Keratinocyte (primary cell): ENCODE results near the gene SASH1. TPM values are rescaled to one million over a fixed set of nuclear protein-coding genes. Genes with fewer than 3 reads are reported as not detected.
A peak's percentile ranks its signal among the peaks of the same experiment; 100 is the strongest.

Experiments
- DNase-seq: peaks from one replicate; pipeline ENCODE4 v3.0.0-alpha.2; 2011; ENCODE audit warnings: low read depth, missing footprints, low spot score
- FAIRE-seq: peaks from 2 replicates; lab custom pipeline; 2011; peaks lifted over from hg19 to GRCh38; lab: Jason Lieb, UNC
- H2AFZ ChIP-seq: 2 replicates; pipeline ENCODE4 v1.6.0; 2012; ENCODE audit warnings: low read length, control low read depth, inconsistent platforms; ENCODE audit not compliant: control insufficient read depth
- H3K27ac ChIP-seq: 2 replicates; pipeline ENCODE4 v1.5.1; 2011; ENCODE audit warnings: low read length; ENCODE audit not compliant: control insufficient read depth, insufficient read depth
- H3K27me3 ChIP-seq: 3 replicates; pipeline ENCODE4 v1.6.0; 2011; ENCODE audit warnings: low read length; ENCODE audit not compliant: control insufficient read depth, insufficient read depth; ENCODE audit errors: extremely low read depth
- H3K36me3 ChIP-seq, 2 experiments: 2 replicates in 1 of 2; 3 replicates in 1 of 2; pipeline ENCODE4 v1.5.1; 2011; ENCODE audit warnings: low read length in 2 of 2, mild to moderate bottlenecking in 1 of 2; ENCODE audit not compliant: control insufficient read depth in 2 of 2, insufficient read depth in 2 of 2; ENCODE audit errors: extremely low read depth in 1 of 2
- H3K4me1 ChIP-seq: 3 replicates; pipeline ENCODE4 v1.5.1; 2011; ENCODE audit warnings: low read length; ENCODE audit not compliant: control insufficient read depth, insufficient read depth; ENCODE audit errors: extremely low read depth
- H3K4me2 ChIP-seq: 3 replicates; pipeline ENCODE4 v1.6.0; 2011; ENCODE audit warnings: low read depth, low read length; ENCODE audit not compliant: control insufficient read depth, insufficient read depth; ENCODE audit errors: extremely low read depth
- H3K4me3 ChIP-seq, 3 experiments: fragments of 200-600 bp in 1 of 3; sonication (generic) in 1 of 3; 2 replicates in 2 of 3; 3 replicates in 1 of 3; pipeline ENCODE4 v1.5.1; 2011 to 2016; ENCODE audit warnings: low read length in 3 of 3, mild to moderate bottlenecking in 3 of 3, control low read depth in 2 of 3, inconsistent platforms in 1 of 3, low read depth in 1 of 3, mixed read lengths in 1 of 3, mixed run types in 1 of 3, moderate library complexity in 1 of 3; ENCODE audit not compliant: control insufficient read depth in 2 of 3, insufficient read depth in 2 of 3; ENCODE audit errors: extremely low read depth in 1 of 3
- H3K79me2 ChIP-seq: 2 replicates; pipeline ENCODE4 v1.6.0; 2012; ENCODE audit warnings: low read length; ENCODE audit not compliant: control insufficient read depth, insufficient read depth
- H3K9ac ChIP-seq: 3 replicates; pipeline ENCODE4 v1.6.0; 2011; ENCODE audit warnings: low read length; ENCODE audit not compliant: control insufficient read depth, insufficient read depth; ENCODE audit errors: extremely low read depth
- H3K9me1 ChIP-seq: 3 replicates; pipeline ENCODE4 v1.6.0; 2011; ENCODE audit warnings: low read length; ENCODE audit not compliant: control insufficient read depth, insufficient read depth; ENCODE audit errors: extremely low read depth
- H3K9me3 ChIP-seq: 2 replicates; pipeline ENCODE4 v1.5.1; 2012; ENCODE audit warnings: low read depth, low read length; ENCODE audit not compliant: control insufficient read depth
- H4K20me1 ChIP-seq: 3 replicates; pipeline ENCODE4 v1.6.0; 2011; ENCODE audit warnings: low read length; ENCODE audit not compliant: control insufficient read depth, insufficient read depth; ENCODE audit errors: extremely low read depth
- EZH2 ChIP-seq: IDR thresholded peaks from one replicate; pipeline ENCODE4 v1.6.1; 2012; ENCODE audit warnings: inconsistent platforms, mild to moderate bottlenecking, low read length, moderate library complexity
- dilution Hi-C: fragments of 300-500 bp; cut with MboI; formaldehyde crosslinking; loops from one replicate; pipeline ENCODE4 v1.7.0; 2020; ENCODE audit warnings: low sequenced_read_pairs; ENCODE audit not compliant: extremely low pct_ligation_motif_present
- polyA plus RNA-seq, 5 experiments: library from polyadenylated mRNA; depleted of rRNA in 3 of 5; stranded (reverse) in 3 of 5; stranded (forward) in 1 of 5; unstranded in 1 of 5; fragments of >200 nt; gene quantifications; 1 replicate in 1 of 5; 2 replicates in 3 of 5; 3 replicates in 1 of 5; pipeline versions ENCODE4 v1.2.1 to v1.2.3, GENCODE V29; 2011 to 2012; ENCODE audit warnings: missing spikeins in 2 of 5, low read depth in 1 of 5, low replicate concordance in 1 of 5
- TF ChIP-seq, protein P1 (sequence below), 3 experiments: IDR thresholded peaks in 1 of 3; conservative IDR thresholded peaks in 1 of 3; optimal IDR thresholded peaks in 1 of 3; 2 replicates in 2 of 3; 3 replicates in 1 of 3; pipeline versions ENCODE3 to v1.5.1; 2011; ENCODE audit warnings: low read length in 3 of 3, mild to moderate bottlenecking in 3 of 3, moderate library complexity in 2 of 3, control low read depth in 1 of 3, inconsistent platforms in 1 of 3; ENCODE audit not compliant: insufficient read depth in 2 of 3; ENCODE audit errors: extremely low read depth in 1 of 3

The SASH1 gene
- polyA plus RNA-seq, 1 donor (not counting 4 experiments of a cell fraction or from before 2014, with no cell fraction given): 4.4 TPM

DNA sequence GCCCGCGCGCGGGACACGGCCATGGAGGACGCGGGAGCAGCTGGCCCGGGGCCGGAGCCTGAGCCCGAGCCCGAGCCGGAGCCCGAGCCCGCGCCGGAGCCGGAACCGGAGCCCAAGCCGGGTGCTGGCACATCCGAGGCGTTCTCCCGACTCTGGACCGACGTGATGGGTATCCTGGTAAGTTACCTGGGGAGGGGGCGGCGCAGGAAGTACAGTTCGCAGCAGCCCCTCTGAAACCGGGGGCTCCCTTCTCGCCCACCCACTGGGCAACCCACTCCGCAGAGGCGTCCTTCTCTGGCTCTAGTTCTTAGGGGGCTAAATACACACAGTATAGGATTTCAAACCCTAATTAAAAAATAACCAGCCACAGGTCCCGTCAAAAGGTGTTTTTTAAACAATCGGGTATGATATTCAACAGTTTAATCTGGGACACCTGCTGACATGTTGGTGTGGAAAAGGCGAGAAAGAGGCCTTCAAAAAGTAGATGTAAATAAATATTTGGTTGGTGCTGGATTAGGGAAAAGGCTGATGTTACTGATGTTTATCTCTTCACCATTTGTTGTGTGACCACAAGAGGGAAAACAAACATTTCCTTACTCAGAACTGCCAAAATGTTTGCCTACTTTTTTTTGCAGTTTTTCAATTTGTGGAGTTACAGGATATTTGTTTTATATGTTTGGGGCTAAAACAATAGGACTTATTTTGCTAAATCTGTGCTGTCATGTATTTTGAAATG is 577 bp downstream of the SASH1 start:
- peak overlapping the region; percentile 62 to 93 (median 86) for H3K4me3 ChIP-seq
- no peak for DNase-seq
- no peaks in the 10 kb centered on the region for H3K27me3 ChIP-seq
- no peaks in the 10 kb centered on the region for H3K9me3 ChIP-seq
- FAIRE-seq: no peak
- H3K9me1 ChIP-seq: no peaks in the 10 kb centered on the region
- no peaks in the 10 kb centered on the region for H3K36me3 ChIP-seq
- peak overlapping the region; percentile 69 for H3K4me2 ChIP-seq
- H3K79me2 ChIP-seq: no peaks in the 10 kb centered on the region
- no peak for TF ChIP-seq EZH2
- TF ChIP-seq, protein P1, sequence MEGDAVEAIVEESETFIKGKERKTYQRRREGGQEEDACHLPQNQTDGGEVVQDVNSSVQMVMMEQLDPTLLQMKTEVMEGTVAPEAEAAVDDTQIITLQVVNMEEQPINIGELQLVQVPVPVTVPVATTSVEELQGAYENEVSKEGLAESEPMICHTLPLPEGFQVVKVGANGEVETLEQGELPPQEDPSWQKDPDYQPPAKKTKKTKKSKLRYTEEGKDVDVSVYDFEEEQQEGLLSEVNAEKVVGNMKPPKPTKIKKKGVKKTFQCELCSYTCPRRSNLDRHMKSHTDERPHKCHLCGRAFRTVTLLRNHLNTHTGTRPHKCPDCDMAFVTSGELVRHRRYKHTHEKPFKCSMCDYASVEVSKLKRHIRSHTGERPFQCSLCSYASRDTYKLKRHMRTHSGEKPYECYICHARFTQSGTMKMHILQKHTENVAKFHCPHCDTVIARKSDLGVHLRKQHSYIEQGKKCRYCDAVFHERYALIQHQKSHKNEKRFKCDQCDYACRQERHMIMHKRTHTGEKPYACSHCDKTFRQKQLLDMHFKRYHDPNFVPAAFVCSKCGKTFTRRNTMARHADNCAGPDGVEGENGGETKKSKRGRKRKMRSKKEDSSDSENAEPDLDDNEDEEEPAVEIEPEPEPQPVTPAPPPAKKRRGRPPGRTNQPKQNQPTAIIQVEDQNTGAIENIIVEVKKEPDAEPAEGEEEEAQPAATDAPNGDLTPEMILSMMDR (optimal IDR thresholded peaks at IDR 0.05 in 1 of 3, IDR thresholded peaks at IDR 0.05 in 1 of 3, conservative IDR thresholded peaks at IDR 0.05 in 1 of 3; ENCODE audit: extremely low read depth in 1 of 3, insufficient read depth in 2 of 3, low read length in 3 of 3): no peak
- H2AFZ ChIP-seq: peak overlapping the region; percentile 74
- peak overlapping the region; percentile 58 for H3K27ac ChIP-seq
- no peaks in the 10 kb centered on the region for H4K20me1 ChIP-seq
- peaks cover 36% of the 10 kb centered on the region for H3K4me1 ChIP-seq
- dilution Hi-C loops: no loop called here
- H3K9ac ChIP-seq: peak overlapping the region; percentile 96

DNA sequence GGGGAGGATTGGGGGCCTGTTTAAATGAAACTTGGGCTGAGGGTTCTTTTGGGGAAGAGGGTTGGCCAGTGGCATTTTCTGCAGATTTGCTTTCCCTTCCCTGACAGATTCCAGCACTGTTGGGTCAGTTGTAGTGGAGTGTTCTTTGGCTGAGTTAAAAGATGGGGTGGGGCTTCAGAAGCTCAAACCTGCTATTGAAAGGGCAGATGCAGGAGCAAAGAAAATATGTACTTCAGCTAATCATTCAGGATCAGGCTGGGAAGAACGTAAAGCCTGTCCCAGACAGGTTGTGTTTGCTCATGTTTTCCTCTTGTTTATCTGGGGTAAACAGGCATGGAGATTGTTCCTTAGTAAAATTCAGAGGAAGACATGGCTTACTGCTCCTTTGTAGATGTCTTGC is 2.5 kb downstream of the SASH1 start:
- FAIRE-seq (no peak), DNase-seq (no peak)
- Histone ChIP-seq H3K4me2 (no peak overlapping the region), H3K4me3 (no peak overlapping the region), H3K79me2 (no peaks in the 10 kb centered on the region), H3K9me3 (no peaks in the 10 kb centered on the region), H4K20me1 (no peaks in the 10 kb centered on the region), H3K27ac (no peak overlapping the region), H3K36me3 (no peaks in the 10 kb centered on the region), H2AFZ (no peak overlapping the region), H3K9me1 (no peaks in the 10 kb centered on the region), H3K9ac (no peak overlapping the region), H3K27me3 (no peaks in the 10 kb centered on the region), H3K4me1 (peaks cover 36% of the 10 kb centered on the region)
- TF ChIP-seq EZH2: no peak
- TF ChIP-seq, protein P1 (optimal IDR thresholded peaks at IDR 0.05 in 1 of 3, IDR thresholded peaks at IDR 0.05 in 1 of 3, conservative IDR thresholded peaks at IDR 0.05 in 1 of 3; ENCODE audit: extremely low read depth in 1 of 3, insufficient read depth in 2 of 3, low read length in 3 of 3): no peak
- dilution Hi-C loops: no loop called here
